ENCODE data around the gene ACP3.

DNA sequence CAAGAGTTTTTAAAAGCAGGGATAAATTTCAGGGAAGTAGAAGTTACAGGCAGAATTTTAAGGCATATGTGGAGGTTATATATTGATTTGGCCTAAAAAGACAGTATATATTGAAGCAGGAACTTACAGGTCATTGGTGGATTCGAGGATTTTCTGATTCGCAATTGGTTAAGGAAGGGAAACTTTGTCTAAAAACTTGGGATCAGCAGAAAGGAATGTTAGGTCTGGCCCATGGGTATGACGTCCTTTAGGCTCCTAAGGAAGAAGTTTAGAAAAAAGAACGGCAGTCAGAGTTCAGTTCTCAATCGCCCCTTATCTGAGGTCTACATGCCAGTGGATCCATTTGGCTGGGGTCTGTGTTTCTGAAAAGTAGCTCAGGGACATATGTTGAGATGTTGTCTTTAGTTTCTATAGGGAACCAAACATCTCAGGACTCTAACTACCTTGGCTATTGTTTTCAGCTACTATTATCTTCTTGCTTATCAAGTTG lies 33.2 kb upstream of the ACP3 start:
- TF ChIP-seq, protein P1, sequence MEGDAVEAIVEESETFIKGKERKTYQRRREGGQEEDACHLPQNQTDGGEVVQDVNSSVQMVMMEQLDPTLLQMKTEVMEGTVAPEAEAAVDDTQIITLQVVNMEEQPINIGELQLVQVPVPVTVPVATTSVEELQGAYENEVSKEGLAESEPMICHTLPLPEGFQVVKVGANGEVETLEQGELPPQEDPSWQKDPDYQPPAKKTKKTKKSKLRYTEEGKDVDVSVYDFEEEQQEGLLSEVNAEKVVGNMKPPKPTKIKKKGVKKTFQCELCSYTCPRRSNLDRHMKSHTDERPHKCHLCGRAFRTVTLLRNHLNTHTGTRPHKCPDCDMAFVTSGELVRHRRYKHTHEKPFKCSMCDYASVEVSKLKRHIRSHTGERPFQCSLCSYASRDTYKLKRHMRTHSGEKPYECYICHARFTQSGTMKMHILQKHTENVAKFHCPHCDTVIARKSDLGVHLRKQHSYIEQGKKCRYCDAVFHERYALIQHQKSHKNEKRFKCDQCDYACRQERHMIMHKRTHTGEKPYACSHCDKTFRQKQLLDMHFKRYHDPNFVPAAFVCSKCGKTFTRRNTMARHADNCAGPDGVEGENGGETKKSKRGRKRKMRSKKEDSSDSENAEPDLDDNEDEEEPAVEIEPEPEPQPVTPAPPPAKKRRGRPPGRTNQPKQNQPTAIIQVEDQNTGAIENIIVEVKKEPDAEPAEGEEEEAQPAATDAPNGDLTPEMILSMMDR (IDR thresholded peaks at IDR 0.05): no peak
- TF ChIP-seq POLR2A (IDR thresholded peaks at IDR 0.05): no peak
- TF ChIP-seq POLR2AphosphoS5 (IDR thresholded peaks at IDR 0.05): no peak
